ENCODE results near the gene U2SURP. TPM values are rescaled to one million over a fixed set of nuclear protein-coding genes. Genes with fewer than 3 reads are reported as not detected.
A peak's percentile ranks its signal among the peaks of the same experiment; 100 is the strongest.

U2SURP gene
- total and polyA plus RNA-seq, 2 donors (not counting 3 experiments of a cell fraction or from before 2014, with no cell fraction given), result 12.6 to 92.4 TPM

DNA sequence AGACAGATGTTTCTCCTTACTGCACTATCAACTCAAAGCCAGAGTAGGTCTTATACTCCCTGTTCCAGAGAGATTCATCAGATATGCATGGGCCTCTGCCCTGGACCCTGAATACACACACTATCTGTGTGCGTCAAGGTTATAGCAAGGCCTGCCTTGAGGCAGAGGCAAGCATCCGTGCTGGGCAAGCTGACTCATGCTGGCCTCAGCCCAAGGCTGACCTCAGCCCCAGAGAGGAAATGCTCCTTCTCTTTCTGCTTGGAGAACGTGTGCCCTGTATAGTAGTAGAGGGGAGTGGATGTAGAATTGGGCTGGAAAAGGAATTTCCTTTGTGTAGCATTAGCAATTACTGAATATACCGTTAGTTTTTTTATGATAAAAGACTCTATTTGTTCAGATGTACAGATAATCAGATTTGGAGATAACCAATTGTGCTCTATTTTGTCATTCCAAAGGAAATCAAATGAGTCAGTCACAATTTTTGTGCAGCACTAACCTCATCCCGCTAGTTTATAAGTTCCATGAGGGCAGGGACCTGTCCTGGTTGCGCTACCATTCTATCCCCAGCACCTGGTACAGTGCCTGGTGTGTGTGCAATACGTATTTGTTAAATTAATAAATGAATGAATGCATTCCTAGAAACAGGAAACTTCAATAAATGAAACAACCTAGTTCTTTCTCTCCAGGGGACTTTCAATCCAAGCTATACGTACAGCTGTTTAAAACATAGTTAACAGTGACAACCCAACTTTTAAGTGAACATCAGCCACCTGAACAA, 24.6 kb upstream of the U2SURP start:
- Histone ChIP-seq H2AFZ (ENCODE audit: low read depth, low read length) (no peak overlapping the region), H3K9me3 (replicated peaks; ENCODE audit: control insufficient read depth, insufficient read depth, low read length) (no peaks in the 10 kb centered on the region), H3K4me3 (replicated peaks in 1 of 3; ENCODE audit: insufficient read depth in 1 of 3, low read depth in 1 of 3, low read length in 3 of 3) (no peak overlapping the region), H4K20me1 (replicated peaks; ENCODE audit: control insufficient read depth, extremely low read depth, insufficient read depth, low read length) (no peaks in the 10 kb centered on the region), H3K79me2 (ENCODE audit: control insufficient read depth, insufficient read depth, low read length) (no peaks in the 10 kb centered on the region), H3K4me1 (ENCODE audit: control insufficient read depth, extremely low read depth, insufficient read depth, low read length) (peaks cover 14% of the 10 kb centered on the region), H3K27ac (ENCODE audit: insufficient read depth, low read depth, low read length) (peak overlapping the region; percentile 27), H3K9me1 (replicated peaks; ENCODE audit: control insufficient read depth, extremely low read depth, insufficient read depth, low read length) (no peaks in the 10 kb centered on the region), H3K9ac (replicated peaks; ENCODE audit: extremely low read depth, insufficient read depth, low read length) (no peak overlapping the region), H3K4me2 (ENCODE audit: insufficient read depth, low read length) (peak overlapping the region; percentile 34), H3K36me3 (ENCODE audit: control insufficient read depth in 2 of 2, extremely low read depth in 1 of 2, insufficient read depth in 2 of 2, low read length in 2 of 2) (no peaks in the 10 kb centered on the region), H3K27me3 (ENCODE audit: control insufficient read depth in 2 of 2, insufficient read depth in 2 of 2, low read length in 2 of 2) (peaks cover 4 to 8% of the 10 kb centered on the region in 2 experiments)
- BruUV-seq (replicated peaks), result no TSS peak
- POLR2A ChIA-PET, result no interaction called here
- CTCF ChIA-PET, result interaction anchor here (3.1 kb wide), 1 partner anchor 148 kb away, joined by 9 read pairs; no protein-coding TSS in a partner anchor
- dilution Hi-C loops (cut with MboI; ENCODE audit: extremely low pct_ligation_motif_present, low sequenced_read_pairs) (no loop called here), intact Hi-C loops (cut with micrococcal nuclease) (loop anchor here (1.0 kb wide), 1 partner anchor 24 kb away; the partner anchor contains the start of gene U2SURP)
- FAIRE-seq (peak; percentile 83), DNase-seq (ENCODE audit: low read depth, low spot score) (peak; percentile 92)
- TF ChIP-seq, protein P1, sequence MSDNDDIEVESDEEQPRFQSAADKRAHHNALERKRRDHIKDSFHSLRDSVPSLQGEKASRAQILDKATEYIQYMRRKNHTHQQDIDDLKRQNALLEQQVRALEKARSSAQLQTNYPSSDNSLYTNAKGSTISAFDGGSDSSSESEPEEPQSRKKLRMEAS (IDR thresholded peaks at IDR 0.05; ENCODE audit: insufficient read depth, insufficient read length), result no peak
- TF ChIP-seq POLR2A (IDR thresholded peaks at IDR 0.05; ENCODE audit: low read depth, low read length), result no peak
- peak; percentile 91 for TF ChIP-seq FOS (IDR thresholded peaks at IDR 0.05; ENCODE audit: borderline replicate concordance, insufficient read depth, low read length)
- TF ChIP-seq EZH2 (IDR thresholded peaks at IDR 0.05; ENCODE audit: borderline replicate concordance, low read depth, low read length, severe bottlenecking), result no peak
- TF ChIP-seq GATA2 (IDR thresholded peaks at IDR 0.05; ENCODE audit: insufficient read depth, insufficient read length, low read depth, low read length), result peak; percentile 79
- peak; percentile 48 for TF ChIP-seq MYC (IDR thresholded peaks at IDR 0.05; ENCODE audit: low read depth, low read length)
- TF ChIP-seq POLR2AphosphoS5 (IDR thresholded peaks at IDR 0.05; ENCODE audit: insufficient read depth, low read depth, low read length), result peak; percentile 61
- TF ChIP-seq, protein P2, sequence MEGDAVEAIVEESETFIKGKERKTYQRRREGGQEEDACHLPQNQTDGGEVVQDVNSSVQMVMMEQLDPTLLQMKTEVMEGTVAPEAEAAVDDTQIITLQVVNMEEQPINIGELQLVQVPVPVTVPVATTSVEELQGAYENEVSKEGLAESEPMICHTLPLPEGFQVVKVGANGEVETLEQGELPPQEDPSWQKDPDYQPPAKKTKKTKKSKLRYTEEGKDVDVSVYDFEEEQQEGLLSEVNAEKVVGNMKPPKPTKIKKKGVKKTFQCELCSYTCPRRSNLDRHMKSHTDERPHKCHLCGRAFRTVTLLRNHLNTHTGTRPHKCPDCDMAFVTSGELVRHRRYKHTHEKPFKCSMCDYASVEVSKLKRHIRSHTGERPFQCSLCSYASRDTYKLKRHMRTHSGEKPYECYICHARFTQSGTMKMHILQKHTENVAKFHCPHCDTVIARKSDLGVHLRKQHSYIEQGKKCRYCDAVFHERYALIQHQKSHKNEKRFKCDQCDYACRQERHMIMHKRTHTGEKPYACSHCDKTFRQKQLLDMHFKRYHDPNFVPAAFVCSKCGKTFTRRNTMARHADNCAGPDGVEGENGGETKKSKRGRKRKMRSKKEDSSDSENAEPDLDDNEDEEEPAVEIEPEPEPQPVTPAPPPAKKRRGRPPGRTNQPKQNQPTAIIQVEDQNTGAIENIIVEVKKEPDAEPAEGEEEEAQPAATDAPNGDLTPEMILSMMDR (IDR thresholded peaks at IDR 0.05; ENCODE audit: extremely low read depth in 1 of 2, insufficient read depth in 1 of 2, low read depth in 1 of 2, low read length in 2 of 2), result no peak
- TF ChIP-seq JUN (IDR thresholded peaks at IDR 0.05; ENCODE audit: borderline replicate concordance, insufficient read depth, insufficient read length, low read depth), result peak; percentile 89
